GM10847 (cell line): ENCODE data around the gene TXLNB.

Experiments used
- POLR2A ChIP-seq: IDR thresholded peaks from 2 replicates; pipeline ENCODE4 v1.6.1; 2011; ENCODE audit not compliant: insufficient read length; ENCODE audit errors: extremely low read depth

The TXLNB gene

GRCh38 chr6:139257821-139258398 is 33.9 kb downstream of the TXLNB start:
- no peak for TF ChIP-seq POLR2A

- TF ChIP-seq POLR2A = no peak
These were observed 34.5 kb downstream of the TXLNB start for GRCh38 chr6:139257291-139257690.

GRCh38 chr6:139256087-139256486 is 35.7 kb downstream of the TXLNB start:
- TF ChIP-seq POLR2A = no peak

DNA sequence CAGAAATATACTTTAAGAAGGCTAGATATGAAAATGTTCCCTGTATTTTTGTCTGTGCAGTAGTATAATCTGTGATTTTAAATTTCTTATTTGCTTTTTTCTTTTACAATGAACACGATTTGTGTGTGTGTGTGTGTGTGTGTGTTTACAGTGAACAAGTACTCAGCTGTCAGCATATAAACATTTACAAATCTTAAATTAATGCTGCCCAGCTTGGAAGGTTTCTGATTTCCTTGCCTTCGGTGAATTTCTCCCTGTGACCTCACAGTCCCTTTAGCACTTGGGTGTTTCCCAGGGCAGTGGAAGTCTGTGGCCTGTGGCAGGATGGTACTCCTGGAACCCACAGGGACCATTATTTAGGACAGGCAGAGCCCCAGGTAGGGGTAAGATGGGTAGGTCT is 37.6 kb downstream of the TXLNB start:
- no peak for TF ChIP-seq POLR2A

DNA sequence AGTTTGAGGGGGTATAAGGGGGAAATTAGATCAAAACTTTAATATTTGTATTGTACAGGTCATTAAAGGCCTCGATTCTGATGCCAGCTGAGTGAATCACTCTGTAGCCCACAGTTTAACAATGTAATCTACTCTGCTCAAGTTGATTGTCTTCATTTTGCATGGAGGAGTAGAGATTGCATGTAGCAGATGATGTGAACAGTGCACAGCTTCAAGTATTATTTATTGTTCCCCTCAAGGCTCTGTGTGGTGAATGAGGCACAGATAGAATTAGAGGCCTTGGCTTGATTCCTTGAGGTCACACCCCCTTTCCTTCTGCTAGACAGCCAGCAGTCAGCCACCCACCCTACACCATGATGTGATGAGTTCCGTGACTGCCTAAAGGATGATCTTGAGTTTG is 38.1 kb downstream of the TXLNB start:
- no peak for TF ChIP-seq POLR2A

DNA sequence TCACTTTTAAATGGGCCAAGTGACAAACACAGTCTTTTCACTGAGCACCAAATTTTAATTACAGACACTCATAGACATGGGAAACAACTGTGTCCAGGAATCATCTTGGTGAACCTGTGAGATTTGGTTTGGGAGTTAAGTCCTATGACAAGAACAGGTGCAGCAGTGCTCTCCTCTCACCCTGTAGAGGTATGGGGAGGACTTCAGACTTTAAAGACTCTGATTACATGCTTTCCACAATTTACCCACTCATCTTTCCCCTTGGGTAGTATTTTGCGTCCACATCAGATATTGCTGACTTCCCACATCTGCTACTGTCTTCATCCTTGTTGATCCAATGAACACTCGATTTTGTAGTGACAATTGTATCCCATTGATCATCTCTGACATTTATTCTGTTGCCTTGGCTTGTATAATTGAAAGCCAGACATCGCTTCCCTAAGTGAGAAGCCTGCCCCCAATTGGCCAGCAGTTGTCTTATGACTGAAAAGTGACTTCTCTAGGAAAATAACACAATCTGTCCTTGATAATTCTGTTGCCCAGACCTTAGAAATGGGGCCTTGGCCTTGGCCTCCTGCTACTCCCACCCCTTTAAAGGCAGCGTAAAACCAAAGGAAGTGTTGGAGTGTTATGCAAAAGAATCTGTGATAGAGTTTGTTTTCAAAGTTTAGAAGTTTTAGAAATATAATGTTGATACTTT is 40.0 kb downstream of the TXLNB start:
- no peak for TF ChIP-seq POLR2A

GRCh38 chr6:139251045-139251690 is 40.6 kb downstream of the TXLNB start:
- TF ChIP-seq POLR2A = no peak

GRCh38 chr6:139250296-139251044 is 41.3 kb downstream of the TXLNB start:
- TF ChIP-seq POLR2A = no peak

DNA sequence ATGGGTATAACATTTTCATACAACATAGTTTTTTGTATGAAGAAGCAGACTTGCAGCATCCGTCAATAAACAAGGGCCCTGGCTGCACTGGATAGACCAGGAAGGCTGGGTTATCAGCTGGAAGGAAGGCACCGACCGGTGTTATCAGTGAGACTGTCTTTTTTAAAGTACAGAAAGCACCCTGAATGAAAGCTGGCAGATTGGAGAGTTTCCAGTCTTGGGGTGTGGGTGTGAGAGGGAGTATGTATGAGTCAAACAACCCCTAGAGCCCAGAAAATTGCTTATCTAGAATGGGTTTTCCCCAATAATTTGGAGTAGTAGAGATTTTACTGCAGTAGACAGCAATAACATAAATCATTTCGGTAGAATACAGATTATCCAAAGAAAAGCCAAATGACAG is 42.4 kb downstream of the TXLNB start:
- no peak for TF ChIP-seq POLR2A

DNA sequence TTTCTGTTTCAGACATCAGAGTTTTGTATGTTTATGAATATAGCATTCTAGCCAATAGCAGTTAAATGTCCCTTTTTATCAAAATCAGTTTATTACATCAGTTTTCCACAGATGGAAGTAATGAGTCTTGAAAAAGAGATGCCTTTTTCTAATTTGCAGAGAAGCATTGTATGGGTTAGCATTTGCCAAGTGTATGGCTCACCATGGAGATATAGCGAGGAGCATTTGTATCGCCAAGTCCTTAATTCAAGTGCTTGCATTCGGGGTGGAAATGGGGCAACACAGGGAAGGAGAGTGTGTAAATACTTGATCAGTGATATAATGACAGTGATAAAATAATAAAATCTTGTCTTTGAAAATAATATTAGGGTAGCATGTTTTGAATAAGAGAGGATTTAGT is 42.9 kb downstream of the TXLNB start:
- TF ChIP-seq POLR2A = no peak

DNA sequence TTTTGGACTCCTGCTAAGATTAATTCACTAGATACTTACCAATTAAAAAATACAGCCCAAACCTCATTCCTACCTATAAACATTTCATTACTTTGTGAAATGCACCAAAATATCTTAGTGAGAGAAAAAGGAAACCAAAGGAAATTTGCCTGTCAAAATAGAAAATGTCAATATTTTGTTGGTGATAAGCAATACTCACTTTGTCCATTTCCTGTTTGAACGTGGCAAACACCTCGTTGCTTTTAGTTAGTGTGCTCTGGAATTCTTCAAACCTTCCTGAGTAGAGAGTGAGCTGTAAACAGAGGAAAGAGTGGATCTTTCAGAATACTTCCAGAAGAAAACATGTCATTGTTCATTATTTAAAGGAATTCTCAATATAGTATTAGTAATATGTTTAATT is 44.2 kb downstream of the TXLNB start:
- TF ChIP-seq POLR2A = no peak

DNA sequence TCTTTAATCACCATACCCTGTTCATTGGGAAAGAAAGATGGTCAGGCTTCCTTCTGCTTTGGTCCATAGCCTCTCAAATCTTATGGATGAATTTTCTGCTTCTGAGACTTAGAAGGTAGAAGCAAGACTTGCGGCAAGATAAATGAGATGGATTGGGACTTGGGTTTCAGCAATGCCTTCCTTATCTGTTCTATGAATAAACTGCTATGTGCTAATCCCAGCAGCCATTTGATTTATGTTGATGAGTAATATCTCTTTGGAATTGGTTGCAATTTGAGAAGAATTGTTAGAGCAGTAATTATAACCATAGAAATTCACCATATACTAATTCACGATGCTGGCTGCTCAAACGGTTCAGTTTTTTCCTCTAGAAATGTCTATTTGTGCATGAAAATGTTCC is 48.3 kb downstream of the TXLNB start:
- no peak for TF ChIP-seq POLR2A

DNA sequence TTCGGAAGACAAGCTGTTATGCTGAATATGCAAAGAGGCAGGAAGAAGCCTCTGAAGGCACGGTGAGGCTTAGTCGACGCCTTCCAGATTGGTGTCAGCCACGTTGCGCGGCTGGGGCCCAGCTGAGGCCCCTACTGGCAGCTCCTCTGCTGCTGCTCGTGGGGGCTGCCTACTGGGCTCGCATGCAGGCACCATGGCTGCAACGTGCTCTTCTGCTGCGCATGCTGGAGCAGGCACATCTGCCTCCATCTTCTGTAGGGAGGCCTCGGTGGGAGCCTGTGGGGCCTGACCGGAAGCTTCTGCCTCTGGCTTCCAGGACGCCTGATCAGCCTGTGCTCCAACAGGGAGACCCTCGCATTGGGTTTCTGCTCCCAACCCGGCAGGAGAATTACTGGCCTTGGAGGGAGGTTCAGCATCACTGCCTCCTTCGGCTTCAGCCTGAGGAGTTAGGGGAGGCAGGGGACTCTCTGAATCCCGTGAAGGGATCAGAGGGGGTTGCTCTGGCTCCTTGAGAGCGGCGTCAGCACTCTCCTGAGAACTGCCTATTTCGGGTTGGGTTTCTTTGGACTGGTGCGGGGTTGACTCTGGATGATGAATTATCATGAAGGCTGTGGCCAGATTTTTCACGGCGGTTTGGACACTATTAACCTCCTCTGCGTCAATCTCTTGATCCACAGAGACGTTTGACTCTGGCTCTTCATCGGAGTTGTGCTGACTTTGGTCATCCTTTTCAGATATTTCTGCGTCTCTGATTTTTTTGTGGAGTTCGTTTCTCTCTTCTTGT is 49.1 kb downstream of the TXLNB start:
- no peak for TF ChIP-seq POLR2A

- TF ChIP-seq POLR2A = no peak
These were observed 51.4 kb downstream of the TXLNB start for GRCh38 chr6:139240161-139241010.
